HG03280 (cell line): ENCODE results near the gene ZNF358.

Source experiments
- ATAC-seq: cut with Tn5 transposase; IDR thresholded peaks from one replicate; pipeline ENCODE4 v1.9.1; 2021; ENCODE audit warnings: mild to moderate bottlenecking, moderate library complexity; ENCODE audit not compliant: unreplicated experiment

ZNF358 gene

DNA sequence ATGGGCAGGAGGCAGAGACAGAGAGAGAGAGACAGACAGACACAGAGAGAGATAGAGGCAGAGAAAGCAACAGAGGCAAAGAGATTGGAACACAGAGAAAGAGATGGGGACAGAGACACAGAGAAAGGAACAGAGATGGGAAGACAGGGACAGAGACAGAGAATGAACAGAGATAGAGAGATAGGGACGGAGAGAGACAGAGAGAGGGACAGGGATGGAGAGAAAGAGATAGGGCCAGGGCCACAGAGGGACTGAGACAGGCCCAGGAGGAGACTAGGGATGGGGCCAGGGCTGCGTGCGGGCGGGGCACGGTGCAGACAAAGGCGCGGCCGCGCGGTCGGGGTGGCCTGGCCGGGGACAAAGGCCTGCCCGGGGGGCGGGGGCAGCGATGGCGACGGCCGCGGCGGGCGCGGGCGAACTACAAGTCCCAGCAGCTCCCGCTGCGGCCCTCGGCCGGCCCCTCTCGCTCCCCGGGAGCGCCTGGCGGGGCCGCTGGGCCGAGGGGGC lies at the start of gene ZNF358:
Gene ZNF358, plus strand, starts transcription at position 459 of the 507 bp plus-strand sequence. CDS start 3,140 bp downstream, outside the sequence.
- no peak for ATAC-seq

DNA sequence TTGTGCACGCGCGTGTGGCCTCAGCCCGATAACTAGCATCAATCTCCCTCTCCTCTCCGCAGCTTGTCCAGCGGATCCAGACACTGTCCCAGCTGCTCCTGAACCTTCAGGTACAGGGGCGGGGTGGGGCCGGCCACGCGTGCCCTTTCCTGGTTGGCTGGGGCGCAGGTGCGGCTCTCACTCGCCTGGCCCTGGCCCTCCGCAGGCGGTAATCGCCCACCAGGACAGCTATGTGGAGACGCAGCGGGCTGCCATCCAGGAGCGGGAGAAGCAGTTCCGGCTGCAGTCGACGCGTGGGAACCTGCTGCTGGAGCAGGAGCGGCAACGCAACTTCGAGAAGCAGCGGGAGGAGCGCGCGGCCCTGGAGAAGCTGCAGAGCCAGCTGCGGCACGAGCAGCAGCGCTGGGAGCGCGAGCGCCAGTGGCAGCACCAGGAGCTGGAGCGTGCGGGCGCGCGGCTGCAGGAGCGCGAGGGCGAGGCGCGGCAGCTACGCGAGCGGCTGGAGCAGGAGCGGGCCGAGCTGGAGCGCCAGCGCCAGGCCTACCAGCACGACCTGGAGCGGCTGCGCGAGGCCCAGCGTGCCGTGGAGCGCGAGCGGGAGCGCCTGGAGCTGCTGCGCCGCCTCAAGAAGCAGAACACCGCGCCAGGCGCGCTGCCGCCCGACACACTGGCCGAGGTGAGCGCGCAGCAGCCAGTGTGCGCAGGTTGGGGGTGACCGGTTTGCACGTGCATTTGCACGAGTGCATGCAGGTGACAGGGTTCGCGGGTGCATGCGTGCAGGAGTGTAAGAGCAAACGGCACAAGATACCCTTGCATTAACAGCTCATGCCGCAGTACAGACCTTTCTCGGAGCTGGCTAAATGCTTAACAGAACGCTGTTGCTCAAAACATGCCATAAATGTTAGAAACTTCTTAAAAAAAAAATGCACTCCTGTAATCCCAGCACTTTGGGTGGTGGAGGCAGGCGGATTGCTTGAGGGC lies 48.6 kb upstream of the ZNF358 start:
- ATAC-seq = no peak

GRCh38 chr19:7468840-7469239 lies 47.1 kb upstream of the ZNF358 start:
- ATAC-seq = no peak

- ATAC-seq = no peak
These were observed 46.1 kb upstream of the ZNF358 start for GRCh38 chr19:7469669-7470285.

DNA sequence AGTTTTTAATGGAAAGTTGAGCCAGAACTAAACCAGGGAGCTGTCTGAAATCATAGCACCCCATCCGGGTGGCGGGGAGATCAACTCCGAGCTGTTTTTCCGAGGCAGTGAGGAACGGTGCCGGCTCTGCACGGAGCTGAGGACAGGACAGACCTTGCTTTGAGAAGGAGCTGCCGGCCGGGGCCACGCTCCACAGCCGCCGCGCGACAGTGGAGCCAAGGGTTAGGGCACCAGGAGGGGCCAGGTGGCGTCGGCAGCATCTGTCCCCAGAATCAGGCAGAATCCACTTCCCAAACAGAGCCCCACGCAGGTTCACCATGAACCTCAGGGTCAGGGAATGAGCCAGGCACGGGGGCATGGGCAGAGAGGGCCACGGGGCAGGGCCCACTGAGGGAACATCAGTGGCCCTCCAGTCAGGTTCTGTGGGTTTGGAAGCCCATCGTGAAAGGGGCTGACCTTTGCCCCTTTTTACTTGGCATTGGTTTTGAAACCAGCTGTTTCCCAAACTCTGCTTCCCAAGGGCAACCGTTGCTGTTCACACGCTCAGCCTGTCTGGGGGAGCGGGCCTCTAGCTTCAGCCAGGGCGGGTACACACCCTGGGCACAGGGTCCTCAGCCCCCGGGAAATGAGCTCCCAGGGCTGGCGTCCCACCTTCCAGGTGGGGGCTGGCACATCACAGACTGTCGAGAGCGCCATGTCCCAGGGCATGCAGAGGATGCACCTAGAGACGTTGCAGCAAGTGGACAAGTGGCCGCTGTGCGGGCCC lies 45.2 kb upstream of the ZNF358 start:
- no peak for ATAC-seq

DNA sequence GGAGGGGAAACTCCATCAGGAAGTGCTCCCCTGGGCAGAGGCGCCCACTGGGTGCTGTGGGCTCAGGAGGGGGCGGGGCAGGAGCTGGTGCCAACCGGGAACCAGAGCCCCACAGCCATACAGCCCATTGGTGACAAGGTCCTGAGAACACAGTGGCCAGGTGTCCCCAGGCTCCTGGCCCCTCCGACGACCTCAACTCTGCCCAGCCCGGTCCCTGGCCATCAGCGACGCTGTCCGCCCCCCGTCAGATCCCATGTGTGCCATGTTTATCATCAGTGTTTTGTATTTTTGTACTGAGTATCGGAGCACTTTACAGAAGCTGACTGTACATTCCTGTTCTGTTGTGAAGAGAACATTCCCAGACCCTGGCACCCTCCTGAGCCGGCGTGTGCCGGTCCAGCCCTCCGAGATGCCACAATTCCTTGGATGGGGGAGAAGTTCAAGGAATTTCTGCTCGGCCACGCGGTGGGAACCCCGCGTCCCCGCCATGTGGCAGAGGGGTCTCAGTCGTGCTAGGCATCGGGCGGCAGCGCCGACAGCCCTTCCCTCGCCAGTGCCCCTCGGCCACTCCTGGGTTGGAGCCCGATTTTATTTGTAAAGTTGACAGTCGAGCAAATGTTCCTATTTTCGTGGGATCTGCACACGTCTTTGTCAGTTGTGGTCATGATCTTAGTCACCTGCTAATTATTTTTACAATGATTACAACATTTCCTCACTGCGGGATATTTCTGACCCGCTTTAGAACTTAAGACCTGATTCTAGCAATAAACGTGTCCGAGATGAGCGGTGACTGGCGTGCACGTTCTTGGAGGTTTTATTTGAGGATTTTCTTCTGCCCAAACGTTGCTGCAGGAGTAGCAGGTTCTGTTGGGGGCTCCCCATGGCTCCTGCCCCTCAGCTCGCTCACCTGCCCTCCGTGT lies 43.9 kb upstream of the ZNF358 start:
- no peak for ATAC-seq

DNA sequence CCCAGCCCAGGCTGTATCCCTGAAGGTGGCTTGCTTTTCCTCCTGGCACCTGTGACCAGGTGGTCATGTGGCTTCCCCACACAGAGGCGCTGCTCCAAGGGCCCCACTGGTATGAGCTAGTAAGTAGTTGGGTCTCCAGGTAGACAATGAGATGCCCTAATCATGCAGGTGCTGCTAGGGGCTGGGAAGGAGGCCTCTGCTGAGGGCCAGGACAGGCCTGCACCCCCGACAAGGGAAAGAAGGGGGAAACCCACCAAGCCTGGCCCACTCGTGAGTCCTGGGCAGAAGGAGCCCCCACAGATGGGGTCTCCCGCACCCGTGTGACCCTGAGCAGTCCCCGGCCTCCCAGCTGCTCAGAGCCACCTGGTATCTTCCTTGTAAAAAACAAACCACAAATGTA lies 40.2 kb upstream of the ZNF358 start:
- ATAC-seq = no peak

- no peak for ATAC-seq
These were observed 39.7 kb upstream of the ZNF358 start for GRCh38 chr19:7476241-7476640.

DNA sequence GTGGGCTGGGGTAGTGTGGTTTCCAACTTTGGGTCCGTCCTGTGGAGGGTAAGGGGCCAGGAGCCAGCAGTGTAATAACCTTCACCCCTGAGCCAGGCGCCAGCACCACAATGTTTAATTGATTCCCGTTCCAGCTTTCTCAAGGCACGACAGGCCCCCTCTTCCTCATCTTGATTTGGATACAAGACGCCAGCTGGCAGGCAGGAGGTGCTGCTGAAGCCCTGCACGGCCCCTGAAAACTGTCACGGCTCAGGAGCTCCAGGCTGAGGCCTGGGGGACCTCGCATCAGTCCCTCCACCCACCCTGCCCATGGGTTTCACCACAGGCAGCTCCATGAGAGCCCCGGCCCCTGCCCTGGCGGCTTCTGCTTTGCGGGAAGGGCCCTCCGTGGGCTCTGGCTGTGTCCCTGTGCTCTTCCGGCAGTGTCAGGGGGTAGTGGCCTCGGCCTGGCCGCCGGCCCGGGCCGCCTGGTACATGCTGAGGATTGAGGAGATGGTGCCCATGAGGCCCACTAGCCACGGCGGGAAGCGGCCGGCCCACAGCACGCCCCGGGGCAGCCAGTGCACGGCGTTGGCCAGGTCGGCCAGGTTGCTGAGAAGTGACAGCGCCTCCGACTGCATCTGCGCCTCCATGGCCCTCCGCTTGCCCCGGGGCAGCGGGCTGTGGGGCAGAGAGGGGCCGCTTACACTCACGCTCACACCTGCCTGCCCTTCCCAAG lies 39.0 kb upstream of the ZNF358 start:
- ATAC-seq = no peak

DNA sequence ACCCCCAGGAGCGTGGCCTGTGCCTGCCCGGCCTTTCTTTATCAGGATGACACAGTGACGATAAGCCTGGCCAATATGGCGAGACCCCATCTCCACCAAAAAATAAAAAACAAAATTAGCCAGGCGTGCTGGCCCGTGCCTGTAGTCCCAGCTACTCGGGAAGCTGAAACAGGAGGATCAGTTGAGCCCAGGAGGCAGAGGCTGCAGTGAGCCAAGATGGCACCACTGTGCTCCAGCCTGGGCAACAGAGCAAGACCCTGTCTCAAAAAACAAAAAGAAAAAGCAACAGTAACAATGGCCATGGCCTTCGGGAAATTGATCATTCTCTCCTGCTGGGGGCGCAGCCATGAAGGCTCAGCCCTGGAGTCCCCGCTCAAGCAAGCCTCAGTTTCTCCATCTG lies 38.1 kb upstream of the ZNF358 start:
- no peak for ATAC-seq

GRCh38 chr19:7478173-7478842 lies 37.6 kb upstream of the ZNF358 start:
- no peak for ATAC-seq

- ATAC-seq = no peak
These were observed 37.1 kb upstream of the ZNF358 start for GRCh38 chr19:7478843-7479227.

DNA sequence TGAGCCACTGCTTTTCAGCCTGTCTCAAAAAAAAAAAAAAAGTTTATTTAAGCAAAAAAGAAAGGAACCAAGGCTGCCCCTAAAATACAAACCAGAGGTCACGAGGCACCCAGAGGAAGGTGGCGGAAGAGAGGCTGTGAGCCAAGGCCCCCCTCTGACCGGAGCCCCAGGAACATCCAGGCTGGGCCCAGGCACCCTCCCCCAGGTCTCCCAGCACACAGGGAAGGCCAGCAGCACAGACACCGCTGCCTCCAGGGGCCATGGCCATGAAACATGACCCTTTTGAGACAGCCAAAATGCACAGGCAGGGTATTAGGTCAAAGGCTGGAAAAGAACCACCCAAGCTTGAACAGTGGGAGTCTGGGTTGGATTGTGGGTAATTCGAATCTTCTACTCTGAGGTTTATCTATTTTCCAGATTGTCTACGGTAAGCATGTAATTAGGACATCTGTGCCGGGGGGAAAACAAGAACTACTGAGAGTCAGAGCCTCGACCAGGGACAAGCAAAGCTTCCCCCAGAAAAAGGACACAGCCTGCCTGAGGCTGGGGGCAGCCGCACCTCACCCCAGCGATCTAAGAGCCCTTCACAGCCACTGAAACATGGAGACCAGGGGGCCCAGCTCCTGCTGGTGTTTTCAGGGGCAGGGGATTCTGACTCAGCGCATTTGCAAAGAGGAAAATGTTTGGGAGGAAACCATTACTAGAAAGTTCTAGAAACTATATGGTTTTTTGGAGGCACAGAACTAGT lies 35.5 kb upstream of the ZNF358 start:
- no peak for ATAC-seq

- ATAC-seq = no peak
These were observed 35.0 kb upstream of the ZNF358 start for GRCh38 chr19:7480970-7481255.

- ATAC-seq = no peak
These were observed 33.1 kb upstream of the ZNF358 start for GRCh38 chr19:7482584-7483439.

DNA sequence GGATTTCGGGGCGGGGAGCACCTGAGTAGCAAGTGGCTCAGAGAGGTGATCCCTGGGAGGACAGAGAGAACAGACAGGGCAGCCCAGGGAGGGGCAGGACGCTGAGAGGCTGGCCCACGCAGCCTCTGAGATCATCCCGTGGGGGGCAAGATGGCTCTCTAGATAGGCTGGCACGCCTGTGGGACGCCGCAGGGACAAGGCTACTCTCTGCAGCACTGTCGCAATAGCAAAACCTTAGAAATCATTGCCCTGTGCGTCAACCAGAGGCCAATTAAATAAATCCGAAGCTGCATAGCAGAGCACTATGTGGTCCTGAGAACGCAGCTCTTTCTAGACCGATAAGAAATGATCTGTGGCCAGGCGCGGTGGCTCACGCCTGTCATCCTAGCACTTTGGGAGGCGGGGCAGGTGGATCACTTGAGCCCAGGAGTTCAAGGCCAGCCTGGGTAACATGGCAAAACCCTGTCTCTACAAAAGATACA lies 32.1 kb upstream of the ZNF358 start:
- no peak for ATAC-seq

DNA sequence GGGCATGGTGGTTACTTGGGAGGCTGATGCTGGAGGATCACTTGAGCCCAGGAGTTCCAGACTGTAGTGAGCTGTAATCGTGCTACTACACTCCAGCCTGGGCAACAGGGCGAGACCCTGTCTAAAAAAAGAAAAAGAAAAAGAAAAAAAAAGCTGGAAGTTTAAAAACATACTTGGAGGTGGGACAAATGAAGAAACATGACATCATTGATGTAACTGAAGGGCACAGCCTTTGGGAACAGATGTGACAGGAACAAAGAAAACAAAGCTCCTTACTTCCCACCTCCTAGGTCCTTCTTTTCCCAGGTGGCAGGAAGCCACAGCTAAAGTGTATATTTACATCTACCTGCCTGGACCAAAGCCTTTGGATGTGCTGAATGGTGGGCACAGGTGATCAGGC lies 29.0 kb upstream of the ZNF358 start:
- ATAC-seq = no peak
